H7 (cell line): Measurements from ENCODE around the gene TTBK1. TPM values are rescaled to one million over a fixed set of nuclear protein-coding genes. Genes with fewer than 3 reads are reported as not detected.

Source experiments
- DNase-seq: peaks from one replicate; pipeline ENCODE4 v3.0.0; 2012
- H3K27me3 ChIP-seq: 2 replicates; pipeline ENCODE4 v1.6.0; 2011; ENCODE audit warnings: mild to moderate bottlenecking, low read length; ENCODE audit not compliant: control insufficient read depth, insufficient read depth
- H3K36me3 ChIP-seq: replicated peaks from 2 replicates; pipeline ENCODE4 v1.5.1; 2011; ENCODE audit warnings: low read length; ENCODE audit not compliant: control insufficient read depth, insufficient read depth
- H3K4me3 ChIP-seq: 2 replicates; pipeline ENCODE4 v1.5.1; 2011; ENCODE audit warnings: low read depth, mild to moderate bottlenecking, control low read depth, low read length, moderate library complexity; ENCODE audit not compliant: insufficient read depth
- total RNA-seq: library from RNA; depleted of rRNA; stranded (reverse); fragments of >200 nt; shearing (Covaris generic); gene quantifications from 2 replicates; pipeline ENCODE4 v1.2.3, GENCODE V29; 2014

The TTBK1 gene
- total RNA-seq, 1 experiment from 2014 or later, result not detected

DNA sequence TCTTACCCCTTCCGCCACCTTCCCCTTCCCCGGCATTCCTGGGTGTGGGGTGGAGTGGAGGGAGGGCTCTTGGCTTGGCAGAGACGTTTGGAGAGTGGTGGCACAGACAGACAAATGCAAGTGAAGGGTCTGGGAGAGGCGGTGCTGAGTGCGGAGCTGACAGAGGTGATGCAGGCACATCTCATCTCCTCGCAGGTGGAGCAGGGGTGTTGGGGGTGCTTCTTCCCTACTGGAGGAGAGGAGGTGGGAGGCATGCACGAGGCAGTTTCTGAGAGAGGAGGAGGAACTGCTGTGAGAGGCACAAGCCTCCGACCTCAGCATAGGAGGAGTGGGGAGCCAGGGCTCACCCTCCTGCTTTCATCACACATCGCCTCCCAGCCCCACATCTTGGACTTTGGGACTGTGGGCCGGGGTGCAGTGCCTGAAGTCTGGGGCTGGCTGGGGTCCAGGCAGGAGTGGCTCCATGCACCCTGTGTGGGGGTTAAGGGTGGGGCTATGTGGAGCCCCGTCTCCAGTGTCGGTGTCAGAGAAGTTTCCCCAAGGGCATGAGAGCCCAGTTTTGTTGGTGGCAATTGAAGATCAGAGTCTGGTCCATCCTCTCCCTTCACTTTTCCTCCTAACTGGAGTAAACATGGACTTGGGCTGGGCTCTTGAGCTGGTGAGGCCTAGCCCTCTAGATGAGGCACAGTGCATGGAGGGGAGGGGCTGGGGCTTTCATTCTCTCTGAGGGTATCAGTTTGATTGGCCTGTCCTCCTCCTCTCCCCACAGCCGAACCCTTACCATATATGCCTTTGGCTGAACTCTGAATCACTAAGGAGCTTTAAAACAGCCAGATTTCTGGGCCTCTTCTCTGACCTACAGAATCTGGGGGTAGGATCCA lies 34.6 kb downstream of the TTBK1 start:
- Histone ChIP-seq H3K27me3 (peaks cover 42% of the 10 kb centered on the region), H3K36me3 (no peaks in the 10 kb centered on the region), H3K4me3 (no peak overlapping the region)
- peak; percentile 73 for DNase-seq

DNA sequence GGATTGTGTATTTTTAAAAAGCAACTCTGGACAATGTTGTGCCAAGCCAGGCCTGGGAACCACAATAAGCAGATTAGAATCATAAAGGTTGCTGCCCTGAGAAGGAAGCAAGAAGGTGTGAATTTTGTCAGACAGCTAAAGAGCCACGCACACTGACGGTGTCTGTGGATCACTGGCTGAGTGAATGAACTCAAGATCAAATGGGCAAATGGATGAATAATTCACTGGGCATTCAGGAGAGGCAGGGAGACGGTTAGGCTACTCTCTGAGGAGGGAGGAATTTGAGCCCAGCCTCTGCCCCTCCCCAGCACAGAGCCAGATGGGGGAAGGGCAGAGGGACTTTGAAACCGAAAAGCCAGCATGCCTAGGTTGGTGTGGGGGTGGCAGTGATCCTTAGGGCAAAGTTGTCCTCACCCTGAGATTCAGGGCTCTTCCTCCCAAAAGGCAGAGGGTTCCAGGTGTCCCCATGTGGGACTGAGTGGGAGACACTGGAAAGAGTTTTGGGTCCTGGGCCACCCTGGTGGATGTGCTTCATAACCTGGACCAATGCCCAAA lies 35.3 kb downstream of the TTBK1 start:
- DNase-seq, result peak; percentile 57

DNA sequence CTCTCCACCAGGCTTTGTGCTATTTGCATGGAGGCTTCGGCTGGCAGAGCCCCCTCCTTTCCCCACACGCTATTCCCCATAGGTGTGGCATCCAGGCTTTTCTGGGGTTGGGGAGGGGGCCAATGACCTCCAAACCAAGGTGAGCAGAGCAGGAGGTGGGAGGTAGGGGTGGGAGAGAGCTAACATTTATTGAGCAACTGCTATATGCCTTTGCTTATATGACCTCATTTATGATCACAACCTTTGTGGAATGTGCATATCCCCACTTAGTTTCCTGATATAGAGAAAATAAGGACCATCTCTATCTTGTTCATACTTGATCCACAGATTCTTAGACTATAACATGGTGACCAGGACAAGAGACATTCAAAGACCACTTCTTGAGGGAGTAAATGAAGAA lies 37.0 kb downstream of the TTBK1 start:
- H3K27me3 ChIP-seq, result peaks cover 22% of the 10 kb centered on the region
- H3K4me3 ChIP-seq, result no peak overlapping the region
- H3K36me3 ChIP-seq, result no peaks in the 10 kb centered on the region
- DNase-seq, result no peak

More for the DNA sequence above, 35.3 kb downstream of the TTBK1 start:
- no peak overlapping the region for H3K4me3 ChIP-seq
- H3K27me3 ChIP-seq, result peaks cover 35% of the 10 kb centered on the region
- no peaks in the 10 kb centered on the region for H3K36me3 ChIP-seq

DNA sequence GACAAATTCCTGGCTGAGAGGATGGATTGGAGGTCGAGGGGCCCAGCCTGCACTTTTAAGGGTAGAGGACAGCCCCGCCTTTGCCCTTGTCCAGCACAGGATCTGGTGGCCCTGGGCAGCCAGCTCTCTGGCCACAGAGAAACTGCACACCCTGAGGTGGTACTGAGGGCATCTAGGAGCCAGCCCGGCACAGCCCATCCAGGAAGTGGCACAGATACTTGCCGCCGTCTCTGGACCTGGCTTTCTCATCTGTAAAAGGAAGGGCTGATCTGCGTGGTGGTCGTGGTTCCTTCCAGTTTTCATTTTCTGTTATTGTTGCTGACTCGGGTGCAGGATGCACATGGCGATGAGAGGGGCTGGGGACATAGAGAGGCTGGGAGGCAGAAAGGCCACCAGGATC lies 38.8 kb downstream of the TTBK1 start:
- Histone ChIP-seq H3K27me3 (peaks cover 7% of the 10 kb centered on the region; the same call in 1 of the 2 replicates), H3K36me3 (no peaks in the 10 kb centered on the region), H3K4me3 (no peak overlapping the region)
- DNase-seq, result no peak

DNA sequence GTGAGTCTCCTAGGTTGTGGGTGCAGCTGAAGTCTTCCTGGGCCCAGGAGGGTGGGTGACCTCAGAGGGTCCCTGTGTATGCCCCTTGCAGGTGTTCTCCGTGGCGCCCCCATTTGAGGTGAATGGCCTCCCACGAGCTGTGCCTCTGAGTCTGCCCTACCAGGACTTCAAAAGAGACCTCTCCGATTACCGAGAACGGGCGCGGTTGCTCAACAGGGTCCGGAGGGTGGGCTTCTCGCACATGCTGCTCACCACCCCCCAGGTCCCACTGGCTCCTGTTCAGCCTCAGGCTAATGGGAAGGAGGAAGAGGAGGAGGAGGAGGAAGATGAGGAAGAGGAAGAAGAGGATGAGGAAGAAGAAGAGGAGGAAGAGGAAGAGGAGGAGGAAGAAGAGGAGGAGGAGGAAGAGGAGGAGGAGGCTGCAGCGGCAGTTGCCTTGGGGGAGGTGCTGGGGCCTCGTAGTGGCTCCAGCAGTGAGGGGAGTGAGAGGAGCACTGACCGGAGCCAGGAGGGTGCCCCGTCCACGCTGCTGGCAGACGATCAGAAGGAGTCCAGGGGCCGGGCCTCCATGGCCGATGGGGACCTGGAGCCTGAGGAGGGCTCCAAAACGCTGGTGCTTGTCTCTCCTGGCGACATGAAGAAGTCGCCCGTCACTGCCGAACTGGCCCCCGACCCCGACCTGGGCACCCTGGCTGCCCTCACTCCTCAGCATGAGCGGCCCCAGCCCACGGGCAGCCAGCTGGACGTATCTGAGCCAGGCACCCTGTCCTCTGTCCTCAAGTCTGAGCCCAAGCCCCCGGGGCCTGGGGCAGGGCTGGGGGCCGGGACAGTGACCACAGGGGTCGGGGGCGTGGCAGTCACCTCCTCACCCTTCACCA lies 39.6 kb downstream of the TTBK1 start:
- H3K27me3 ChIP-seq, result peaks cover 5% of the 10 kb centered on the region; the same call in 1 of the 2 replicates
- H3K36me3 ChIP-seq, result no peaks in the 10 kb centered on the region
- DNase-seq, result no peak
- H3K4me3 ChIP-seq, result no peak overlapping the region

DNA sequence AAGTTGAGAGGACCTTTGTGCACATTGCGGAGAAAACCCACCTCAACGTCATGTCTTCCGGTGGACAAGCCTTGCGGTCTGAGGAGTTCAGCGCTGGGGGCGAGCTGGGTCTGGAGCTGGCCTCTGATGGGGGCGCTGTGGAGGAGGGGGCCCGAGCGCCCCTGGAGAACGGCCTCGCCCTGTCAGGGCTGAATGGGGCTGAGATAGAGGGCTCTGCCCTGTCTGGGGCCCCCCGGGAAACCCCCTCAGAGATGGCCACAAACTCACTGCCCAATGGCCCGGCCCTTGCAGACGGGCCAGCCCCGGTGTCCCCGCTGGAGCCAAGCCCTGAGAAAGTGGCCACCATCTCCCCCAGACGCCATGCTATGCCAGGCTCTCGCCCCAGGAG lies 40.2 kb downstream of the TTBK1 start:
- DNase-seq, result peak; percentile 52
- Histone ChIP-seq H3K27me3 (peaks cover 5% of the 10 kb centered on the region; the same call in 1 of the 2 replicates), H3K4me3 (no peak overlapping the region), H3K36me3 (no peaks in the 10 kb centered on the region)

DNA sequence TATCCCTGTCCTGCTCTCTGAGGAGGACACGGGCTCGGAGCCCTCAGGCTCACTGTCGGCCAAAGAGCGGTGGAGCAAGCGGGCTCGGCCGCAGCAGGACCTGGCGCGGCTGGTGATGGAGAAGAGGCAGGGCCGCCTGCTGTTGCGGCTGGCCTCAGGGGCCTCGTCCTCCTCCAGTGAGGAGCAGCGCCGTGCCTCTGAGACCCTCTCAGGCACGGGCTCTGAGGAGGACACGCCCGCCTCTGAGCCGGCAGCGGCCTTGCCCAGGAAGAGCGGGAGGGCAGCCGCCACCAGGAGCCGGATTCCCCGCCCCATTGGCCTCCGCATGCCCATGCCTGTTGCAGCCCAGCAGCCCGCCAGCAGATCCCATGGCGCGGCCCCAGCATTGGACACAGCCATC lies 40.6 kb downstream of the TTBK1 start:
- H3K4me3 ChIP-seq, result no peak overlapping the region
- peaks cover 5% of the 10 kb centered on the region; the same call in 1 of the 2 replicates for H3K27me3 ChIP-seq
- no peaks in the 10 kb centered on the region for H3K36me3 ChIP-seq
- DNase-seq, result peak; percentile 60

DNA sequence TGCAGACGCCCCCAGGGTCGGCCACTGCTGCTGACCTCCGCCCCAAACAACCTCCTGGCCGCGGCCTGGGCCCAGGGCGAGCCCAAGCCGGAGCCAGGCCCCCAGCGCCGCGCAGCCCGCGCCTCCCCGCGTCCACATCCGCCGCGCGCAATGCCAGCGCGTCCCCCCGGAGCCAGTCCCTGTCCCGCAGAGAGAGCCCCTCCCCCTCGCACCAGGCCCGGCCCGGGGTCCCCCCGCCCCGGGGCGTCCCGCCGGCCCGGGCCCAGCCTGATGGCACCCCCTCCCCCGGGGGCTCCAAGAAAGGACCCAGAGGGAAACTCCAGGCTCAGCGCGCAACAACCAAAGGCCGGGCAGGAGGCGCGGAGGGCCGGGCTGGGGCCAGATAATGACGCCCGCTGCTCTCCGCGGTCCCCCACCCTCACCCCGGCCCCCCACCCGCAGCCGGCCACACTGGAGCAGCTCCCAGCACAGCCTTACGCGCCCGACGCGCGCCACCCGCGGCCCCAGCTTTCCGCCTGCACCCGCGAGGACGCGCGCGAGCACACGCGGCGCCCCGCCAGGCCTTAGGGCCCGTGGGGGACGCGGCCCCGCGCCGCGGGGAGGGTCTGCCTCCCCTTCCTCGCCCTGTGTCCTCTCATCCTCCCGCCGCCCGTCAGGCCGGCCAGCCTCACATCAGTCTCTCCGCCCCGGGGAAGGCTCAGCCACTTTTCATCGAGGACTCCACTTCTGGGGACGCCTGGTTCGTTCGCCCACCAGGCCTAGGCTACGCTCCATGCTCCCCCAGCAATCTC lies 41.9 kb downstream of the TTBK1 start:
- DNase-seq, result peak; percentile 90
- peak overlapping the region; percentile 29; the same call in 1 of the 2 replicates for H3K4me3 ChIP-seq

DNA sequence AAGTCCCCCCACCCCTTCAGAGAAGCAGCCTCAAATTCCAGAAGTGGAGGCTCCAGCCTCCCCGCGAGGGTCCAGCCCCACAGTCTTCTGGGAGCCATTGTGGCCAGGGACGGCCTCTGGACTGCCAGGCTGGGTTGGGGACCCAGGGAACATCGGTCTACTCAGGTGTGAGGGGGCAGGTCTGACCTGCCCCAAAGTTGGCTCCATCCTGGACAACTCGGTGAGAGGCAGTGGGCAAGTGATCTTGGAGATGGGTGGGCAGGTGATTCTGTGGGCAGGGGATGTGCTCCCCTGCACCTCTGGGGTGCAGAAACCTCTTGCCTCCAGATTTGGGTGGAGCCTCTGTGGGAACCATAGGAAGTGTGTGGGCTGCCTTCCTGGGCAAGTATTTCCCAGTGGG lies 42.6 kb downstream of the TTBK1 start:
- Histone ChIP-seq H3K4me3 (no peak overlapping the region), H3K27me3 (peaks cover 4% of the 10 kb centered on the region; the same call in 1 of the 2 replicates), H3K36me3 (no peaks in the 10 kb centered on the region)

More for the DNA sequence above, 41.9 kb downstream of the TTBK1 start:
- peaks cover 4% of the 10 kb centered on the region; the same call in 1 of the 2 replicates for H3K27me3 ChIP-seq
- no peaks in the 10 kb centered on the region for H3K36me3 ChIP-seq

DNA sequence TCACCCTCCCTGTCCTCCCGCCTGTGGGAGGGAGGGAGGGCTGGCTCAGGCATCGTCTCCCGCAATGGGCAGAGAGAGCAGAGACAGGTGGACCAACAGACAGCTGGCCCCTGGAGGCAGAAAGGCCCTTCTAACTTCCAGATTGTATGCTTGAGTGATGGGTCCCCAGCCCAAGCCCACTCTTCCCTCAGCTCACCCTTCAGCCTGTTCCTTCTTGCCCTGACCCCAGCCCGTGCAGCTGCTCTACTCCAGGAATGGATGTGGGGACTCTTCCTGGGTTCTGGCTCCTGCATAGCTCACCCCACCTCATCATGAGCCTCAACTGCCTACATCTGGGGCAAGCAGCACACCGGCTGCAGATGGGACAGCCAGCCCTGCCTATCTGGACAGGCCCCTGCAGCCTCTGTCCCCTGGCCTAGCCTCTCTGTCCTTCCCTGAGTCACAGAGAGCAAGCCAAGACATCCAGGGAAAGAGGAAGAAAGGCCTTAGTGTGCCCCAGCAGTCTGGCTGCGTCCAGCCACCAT lies 43.2 kb downstream of the TTBK1 start:
- Histone ChIP-seq H3K4me3 (no peak overlapping the region), H3K36me3 (no peaks in the 10 kb centered on the region), H3K27me3 (peaks cover 4% of the 10 kb centered on the region; the same call in 1 of the 2 replicates)
- DNase-seq, result no peak

More for the DNA sequence above, 42.6 kb downstream of the TTBK1 start:
- no peak for DNase-seq

DNA sequence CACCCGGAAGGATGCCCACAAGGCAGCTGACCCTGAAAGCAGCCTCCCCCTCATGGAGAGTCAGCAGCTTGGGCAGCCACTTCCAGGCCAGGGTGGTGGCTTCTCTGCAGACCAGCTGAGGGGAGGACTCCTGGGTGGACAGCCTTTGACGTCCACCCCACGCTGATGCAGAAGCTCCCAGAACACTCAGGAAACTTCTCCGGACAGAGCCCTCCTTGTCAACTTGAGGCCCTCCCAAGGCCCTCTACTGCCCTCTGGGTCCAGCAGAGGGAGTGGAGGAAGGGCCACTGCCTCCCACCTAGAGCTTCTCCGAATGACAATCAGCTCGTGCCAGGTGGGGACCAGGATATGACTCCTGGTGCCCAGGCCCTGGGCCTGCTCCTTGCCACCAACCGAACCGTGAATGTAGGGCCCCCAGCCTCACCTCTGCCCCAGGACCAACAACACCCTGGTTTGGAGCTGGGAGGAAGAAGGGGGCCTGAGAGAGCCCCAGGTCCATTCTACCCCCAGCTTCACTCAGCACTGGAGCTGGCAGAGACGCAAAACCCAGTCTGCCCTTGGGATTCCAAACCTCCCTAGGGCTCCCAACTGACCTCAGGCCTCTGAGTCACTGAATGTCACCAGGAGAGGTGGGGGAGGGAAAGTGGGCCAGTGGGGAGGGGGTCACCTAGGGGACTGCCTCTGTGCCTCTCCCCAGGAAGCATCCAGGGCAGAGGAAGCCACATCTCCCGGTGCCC lies 43.9 kb downstream of the TTBK1 start:
- Histone ChIP-seq H3K27me3 (peaks cover 4% of the 10 kb centered on the region; the same call in 1 of the 2 replicates), H3K4me3 (no peak overlapping the region), H3K36me3 (no peaks in the 10 kb centered on the region)
- DNase-seq, result peak; percentile 89

DNA sequence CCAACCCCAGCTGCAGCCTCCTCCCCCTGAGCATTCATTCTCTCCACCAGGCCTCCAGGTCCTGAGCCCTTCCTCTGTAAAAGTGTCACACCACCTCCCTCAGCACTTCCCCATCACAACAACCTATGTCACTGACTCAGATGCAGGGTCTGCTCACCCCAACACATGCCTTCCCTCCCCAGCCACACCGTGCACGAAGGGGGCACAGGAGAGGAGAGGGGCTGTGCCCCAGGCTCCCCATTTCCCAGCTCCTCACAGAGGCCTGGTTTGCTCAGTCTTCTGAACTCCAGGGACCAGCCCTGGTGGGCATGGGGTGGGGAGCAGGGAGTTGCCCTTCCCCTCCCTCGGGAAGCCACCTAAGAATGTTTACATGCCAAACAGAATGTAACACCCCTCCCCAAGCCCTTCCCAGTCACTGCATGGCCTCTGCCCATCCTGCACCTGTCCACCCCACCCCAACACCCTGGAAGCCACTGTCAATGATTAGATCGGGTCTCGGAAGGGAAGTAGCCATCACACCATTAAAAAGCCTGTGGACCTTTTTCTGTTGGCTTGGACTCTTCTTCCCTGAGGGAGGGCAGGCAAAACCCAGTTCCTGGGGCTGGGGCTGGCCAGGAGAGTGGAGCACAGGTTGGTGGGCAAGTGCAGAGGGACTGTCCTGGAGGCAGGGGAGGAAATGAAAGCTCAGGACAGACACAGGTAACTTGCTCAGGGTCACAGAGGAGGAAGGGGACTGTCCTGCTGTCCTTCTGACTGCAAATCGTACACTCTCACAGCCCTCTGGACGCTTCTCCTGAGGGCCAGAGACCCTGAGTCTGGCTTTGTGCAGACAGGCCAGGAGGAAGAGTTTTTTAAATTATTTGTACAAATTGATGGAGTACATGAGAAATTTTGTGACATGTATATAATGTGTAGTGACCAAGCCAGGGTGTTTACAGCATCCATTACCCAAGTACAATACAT lies 44.7 kb downstream of the TTBK1 start:
- Histone ChIP-seq H3K36me3 (no peaks in the 10 kb centered on the region), H3K27me3 (peaks cover 4% of the 10 kb centered on the region; the same call in 1 of the 2 replicates), H3K4me3 (no peak overlapping the region)
- no peak for DNase-seq
